ENCODE results near the gene SLC6A20. TPM values are rescaled to one million over a fixed set of nuclear protein-coding genes. Genes with fewer than 3 reads are reported as not detected.

SLC6A20 gene
- total RNA-seq, 1 experiment from 2014 or later = 0.09 TPM

DNA sequence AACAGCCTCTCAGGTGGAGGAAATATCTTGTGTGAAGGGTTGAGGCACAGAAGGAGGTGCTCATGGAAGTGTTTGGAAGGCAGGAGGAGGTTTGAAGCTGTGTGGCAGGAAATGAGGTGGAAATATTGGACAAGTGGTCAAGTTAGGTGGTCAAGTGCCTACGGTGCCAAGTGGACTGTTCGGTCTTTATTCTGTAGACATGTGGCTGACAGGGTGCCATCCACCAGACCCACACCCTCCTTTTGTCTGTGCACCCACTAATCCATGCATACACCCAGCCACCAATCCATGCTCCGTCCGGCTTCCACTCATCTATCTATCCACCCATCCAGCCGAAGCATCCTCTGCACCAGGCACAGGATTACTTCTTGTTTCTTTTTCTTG is 2.2 kb downstream of the SLC6A20 start:
- no peak overlapping the region for H4K8ac ChIP-seq (replicated peaks; ENCODE audit: insufficient read length, low read depth, low read length)
- peaks cover 8% of the 10 kb centered on the region for H3K23me2 ChIP-seq (ENCODE audit: insufficient read length, low read depth, low read length, poor library complexity, severe bottlenecking)
- H3K27me3 Mint-ChIP-seq (ENCODE audit: low read depth) = peaks cover 81% of the 10 kb centered on the region
- H3K18ac ChIP-seq (ENCODE audit: insufficient read length, low read depth, low read length) = no peak overlapping the region
- H3K79me1 ChIP-seq (ENCODE audit: insufficient read depth, low read depth, low read length, poor library complexity, severe bottlenecking) = no peaks in the 10 kb centered on the region
- H3K9me3 ChIP-seq (ENCODE audit: control insufficient read depth, low read depth, low read length) = no peaks in the 10 kb centered on the region
- H2BK15ac ChIP-seq (ENCODE audit: low read depth, low read length) = no peak overlapping the region
- H2AK5ac ChIP-seq (ENCODE audit: insufficient read length, low read length) = no peak overlapping the region
- no peak overlapping the region for H3K23ac ChIP-seq (ENCODE audit: insufficient read length, low read depth, low read length)
- WGBS (ENCODE audit: extremely low coverage, insufficient read length, low lambda C conversion rate) = no CpG with 5 or more reads among the region's 5 CpGs
- H3K4me2 ChIP-seq (ENCODE audit: insufficient read depth, insufficient read length, low read length) = no peak overlapping the region
- H3K56ac ChIP-seq (ENCODE audit: insufficient read length, low read depth, low read length) = no peak overlapping the region
- H3K27ac Mint-ChIP-seq = no peak overlapping the region
- DNase-seq = no peak
- H4K20me1 ChIP-seq (ENCODE audit: control insufficient read depth, insufficient read depth, insufficient read length) = no peaks in the 10 kb centered on the region
- no peak overlapping the region for H3T11ph ChIP-seq (ENCODE audit: low read length)
- no peaks in the 10 kb centered on the region for H3K4me1 ChIP-seq (ENCODE audit: insufficient read depth, low read length)
- no peak overlapping the region for H3K4ac ChIP-seq (ENCODE audit: low read depth, low read length)
- H3K9ac ChIP-seq (ENCODE audit: extremely low read depth, insufficient read length, low read length) = no peak overlapping the region
- H2AFZ ChIP-seq (ENCODE audit: low read length) = no peak overlapping the region
- H4K91ac ChIP-seq (ENCODE audit: insufficient read length, low read depth, low read length) = no peak overlapping the region
- no peak overlapping the region for H3K4me3 Mint-ChIP-seq
- peaks cover 10 to 14% of the 10 kb centered on the region in 2 experiments for H3K4me1 Mint-ChIP-seq
- H2BK120ac ChIP-seq (ENCODE audit: low read depth, low read length, poor library complexity, severe bottlenecking) = no peak overlapping the region
- no peak overlapping the region for H2BK12ac ChIP-seq (ENCODE audit: insufficient read length, low read depth, low read length)
- H4K5ac ChIP-seq (ENCODE audit: insufficient read length, low read depth, low read length) = no peak overlapping the region
- no peak overlapping the region for H2BK5ac ChIP-seq (ENCODE audit: insufficient read length, low read length)
- no peak overlapping the region for H3K14ac ChIP-seq (ENCODE audit: insufficient read depth, low read length)
- H3K36me3 Mint-ChIP-seq (ENCODE audit: insufficient read depth in 1 of 3, low read depth in 3 of 3) = peaks cover 0 to 12% (median 2%) of the 10 kb centered on the region in 3 experiments; a peak in 4 of 7 replicates
- H3K27me3 ChIP-seq (ENCODE audit: insufficient read depth, low read length) = peaks cover 32% of the 10 kb centered on the region
- no peak overlapping the region for H3K27ac ChIP-seq (ENCODE audit: insufficient read length, low read depth, low read length)
- TF ChIP-seq, protein P1, sequence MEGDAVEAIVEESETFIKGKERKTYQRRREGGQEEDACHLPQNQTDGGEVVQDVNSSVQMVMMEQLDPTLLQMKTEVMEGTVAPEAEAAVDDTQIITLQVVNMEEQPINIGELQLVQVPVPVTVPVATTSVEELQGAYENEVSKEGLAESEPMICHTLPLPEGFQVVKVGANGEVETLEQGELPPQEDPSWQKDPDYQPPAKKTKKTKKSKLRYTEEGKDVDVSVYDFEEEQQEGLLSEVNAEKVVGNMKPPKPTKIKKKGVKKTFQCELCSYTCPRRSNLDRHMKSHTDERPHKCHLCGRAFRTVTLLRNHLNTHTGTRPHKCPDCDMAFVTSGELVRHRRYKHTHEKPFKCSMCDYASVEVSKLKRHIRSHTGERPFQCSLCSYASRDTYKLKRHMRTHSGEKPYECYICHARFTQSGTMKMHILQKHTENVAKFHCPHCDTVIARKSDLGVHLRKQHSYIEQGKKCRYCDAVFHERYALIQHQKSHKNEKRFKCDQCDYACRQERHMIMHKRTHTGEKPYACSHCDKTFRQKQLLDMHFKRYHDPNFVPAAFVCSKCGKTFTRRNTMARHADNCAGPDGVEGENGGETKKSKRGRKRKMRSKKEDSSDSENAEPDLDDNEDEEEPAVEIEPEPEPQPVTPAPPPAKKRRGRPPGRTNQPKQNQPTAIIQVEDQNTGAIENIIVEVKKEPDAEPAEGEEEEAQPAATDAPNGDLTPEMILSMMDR (conservative IDR thresholded peaks at IDR 0.05) = no peak
- H2BK20ac ChIP-seq (ENCODE audit: low read depth, low read length, poor library complexity, severe bottlenecking) = no peak overlapping the region
- no peaks in the 10 kb centered on the region for H3K79me2 ChIP-seq (ENCODE audit: insufficient read depth, low read length)
- peaks cover 6 to 14% of the 10 kb centered on the region in 2 experiments for H3K9me3 Mint-ChIP-seq
